Stimulated activated CD8-positive, alpha-beta memory T cell treated with anti-CD3 and anti-CD28 coated beads, Interleukin-4, amount 100 ng/mL, for 1 hour (primary cell): ENCODE measurements around the gene PNMA6E.

ENCODE experiments used
- DNase-seq, 2 donors: peaks; one replicate each; pipeline ENCODE4 v3.0.0-alpha.2; 2020; ENCODE audit warnings: low read depth in 2 of 2, low spot score in 1 of 2

The PNMA6E gene

GRCh38 chrX:153361781-153362397, 39.3 kb downstream of the PNMA6E start:
- DNase-seq, result no peak

GRCh38 chrX:153357877-153358276, 43.3 kb downstream of the PNMA6E start:
- DNase-seq, result no peak

- no peak for DNase-seq
These were observed 47.7 kb downstream of the PNMA6E start for GRCh38 chrX:153353416-153353815.

GRCh38 chrX:153352858-153353257, 48.3 kb downstream of the PNMA6E start:
- no peak for DNase-seq

- no peak for DNase-seq
These were observed 49.2 kb downstream of the PNMA6E start for GRCh38 chrX:153351981-153352380.

- DNase-seq, result no peak
These were observed 51.2 kb downstream of the PNMA6E start for GRCh38 chrX:153349952-153350351.

- no peak for DNase-seq
These were observed 52.7 kb downstream of the PNMA6E start for GRCh38 chrX:153348421-153348820.

- no peak for DNase-seq
These were observed 53.6 kb downstream of the PNMA6E start for GRCh38 chrX:153347530-153347929.
